Uterus (tissue), 2 donors: Measurements from ENCODE around the gene SLC25A26.

ENCODE experiments used
- POLR2A ChIP-seq, 2 donors: fragments of 450-650 bp; IDR thresholded peaks; one replicate each; pipeline ENCODE4 v1.6.1; 2016; ENCODE audit warnings: antibody characterized with exemption in 2 of 2, mild to moderate bottlenecking in 1 of 2, moderate library complexity in 1 of 2
- TF ChIP-seq, protein P1 (sequence below), 4 experiments: fragments of 200-600 bp in 2 of 4; fragments of 450-650 bp in 2 of 4; sonication (generic) in 2 of 4; IDR thresholded peaks; one replicate each; pipeline ENCODE4 v1.5.1; 2016 to 2019; ENCODE audit warnings: antibody characterized with exemption in 4 of 4, mild to moderate bottlenecking in 2 of 4, moderate library complexity in 1 of 4

DNA sequence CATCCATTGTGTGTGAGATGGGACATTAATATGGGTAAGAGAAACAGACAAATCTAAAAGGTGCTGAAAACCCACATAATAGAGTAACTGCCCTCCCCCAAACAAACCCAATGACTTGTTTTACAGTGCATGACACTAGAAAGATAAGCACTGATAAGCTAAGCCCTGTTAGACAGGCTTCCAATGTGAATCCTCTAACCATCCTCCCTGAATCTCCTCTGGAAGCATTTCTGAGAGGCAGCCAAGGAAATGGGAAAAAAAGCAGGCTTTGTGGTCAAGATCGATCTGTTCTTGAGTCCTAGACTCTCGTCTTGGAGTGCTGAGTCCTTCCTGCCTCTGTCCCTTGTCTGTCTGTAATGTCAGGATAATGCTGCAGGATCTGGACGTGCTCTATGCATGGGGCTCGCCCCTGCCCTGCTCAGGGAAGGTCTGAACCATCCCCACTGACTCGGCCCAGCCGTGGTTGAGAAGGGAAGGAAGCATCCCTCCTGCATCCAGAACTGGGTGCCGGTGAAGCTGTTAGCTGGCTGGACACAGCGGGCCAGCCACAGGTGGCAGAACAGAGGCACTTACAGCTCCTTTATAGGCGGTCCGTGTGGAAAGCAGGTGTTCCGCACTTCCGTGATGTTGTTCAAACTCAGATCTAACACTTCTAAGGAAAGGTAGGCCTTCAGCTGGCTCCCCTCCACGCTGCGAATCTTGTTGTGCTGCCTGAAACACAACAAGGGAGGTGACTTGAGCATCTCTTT lies 195.9 kb downstream of the SLC25A26 start:
- TF ChIP-seq, protein P1, sequence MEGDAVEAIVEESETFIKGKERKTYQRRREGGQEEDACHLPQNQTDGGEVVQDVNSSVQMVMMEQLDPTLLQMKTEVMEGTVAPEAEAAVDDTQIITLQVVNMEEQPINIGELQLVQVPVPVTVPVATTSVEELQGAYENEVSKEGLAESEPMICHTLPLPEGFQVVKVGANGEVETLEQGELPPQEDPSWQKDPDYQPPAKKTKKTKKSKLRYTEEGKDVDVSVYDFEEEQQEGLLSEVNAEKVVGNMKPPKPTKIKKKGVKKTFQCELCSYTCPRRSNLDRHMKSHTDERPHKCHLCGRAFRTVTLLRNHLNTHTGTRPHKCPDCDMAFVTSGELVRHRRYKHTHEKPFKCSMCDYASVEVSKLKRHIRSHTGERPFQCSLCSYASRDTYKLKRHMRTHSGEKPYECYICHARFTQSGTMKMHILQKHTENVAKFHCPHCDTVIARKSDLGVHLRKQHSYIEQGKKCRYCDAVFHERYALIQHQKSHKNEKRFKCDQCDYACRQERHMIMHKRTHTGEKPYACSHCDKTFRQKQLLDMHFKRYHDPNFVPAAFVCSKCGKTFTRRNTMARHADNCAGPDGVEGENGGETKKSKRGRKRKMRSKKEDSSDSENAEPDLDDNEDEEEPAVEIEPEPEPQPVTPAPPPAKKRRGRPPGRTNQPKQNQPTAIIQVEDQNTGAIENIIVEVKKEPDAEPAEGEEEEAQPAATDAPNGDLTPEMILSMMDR (IDR thresholded peaks at IDR 0.05) = no peak
- TF ChIP-seq POLR2A (IDR thresholded peaks at IDR 0.05) = no peak
